PC-3 (cell line): ENCODE measurements around the gene CCDC38. TPM values are rescaled to one million over a fixed set of nuclear protein-coding genes. Genes with fewer than 3 reads are reported as not detected.
A peak's percentile ranks its signal among the peaks of the same experiment; 100 is the strongest.

Experiments used
- ATAC-seq: fragments of 200-7000 bp; cut with Tn5 transposase; 2 replicates; pipeline ENCODE4 v1.9.1; 2020; ENCODE audit warnings: mild to moderate bottlenecking, moderate library complexity
- BruUV-seq: library from RNA; stranded (reverse); fragments of 400-500 nt; replicated peaks from 2 replicates; lab custom pipeline; 2021; lab: Mats Ljungman, UMichigan
- CTCF ChIA-PET: fragments of 300-600 bp; sonication (Branson Sonifier 250); formaldehyde crosslinking; loops from one replicate; lab custom pipeline; 2022; ENCODE audit warnings: antibody characterized with exemption; lab: Charles Lee
- POLR2A ChIA-PET: fragments of 300-600 bp; sonication (Branson Sonifier 250); formaldehyde crosslinking; loops from one replicate; lab custom pipeline; 2022; ENCODE audit warnings: antibody characterized with exemption; ENCODE audit not compliant: unreplicated experiment; lab: Charles Lee
- DNase-seq: peaks from one replicate; pipeline ENCODE4 v3.0.0-alpha.2; 2015
- H2AFZ ChIP-seq: fragments of 300-600 bp; sonication (generic); 2 replicates; pipeline ENCODE4 v1.6.0; 2016; ENCODE audit warnings: antibody characterized with exemption, low read length
- H3F3A ChIP-seq: fragments of 300-600 bp; sonication (generic); one replicate; pipeline ENCODE4 v1.6.0; 2017; ENCODE audit warnings: antibody characterized with exemption, low read length, control low read depth, mild to moderate bottlenecking; ENCODE audit not compliant: unreplicated experiment
- H3K27ac ChIP-seq: fragments of 300-600 bp; sonication (generic); 2 replicates; pipeline ENCODE4 v1.5.1; 2016; ENCODE audit warnings: mild to moderate bottlenecking, low read length
- H3K27me3 ChIP-seq: fragments of 300-600 bp; sonication (generic); 2 replicates; pipeline ENCODE4 v1.6.1; 2016; ENCODE audit warnings: low read length, mixed read lengths
- H3K36me3 ChIP-seq: fragments of 300-600 bp; sonication (generic); 2 replicates; pipeline ENCODE4 v1.6.1; 2016; ENCODE audit warnings: low read depth, mixed run types, low read length, mixed read lengths
- H3K4me1 ChIP-seq: fragments of 300-600 bp; sonication (generic); 2 replicates; pipeline ENCODE4 v1.5.1; 2016; ENCODE audit warnings: low read length; ENCODE audit not compliant: insufficient read depth
- H3K4me2 ChIP-seq: fragments of 300-600 bp; sonication (generic); 2 replicates; pipeline ENCODE4 v1.6.0; 2016; ENCODE audit warnings: low read length
- H3K4me3 ChIP-seq: fragments of 300-600 bp; sonication (generic); 2 replicates; pipeline ENCODE4 v1.5.1; 2016; ENCODE audit warnings: mild to moderate bottlenecking, low read length, mixed read lengths
- H3K79me2 ChIP-seq: fragments of 300-600 bp; sonication (generic); 2 replicates; pipeline ENCODE4 v1.6.1; 2017; ENCODE audit warnings: low read length, mixed read lengths
- H3K9ac ChIP-seq: fragments of 300-600 bp; sonication (generic); 2 replicates; pipeline ENCODE4 v1.6.0; 2016; ENCODE audit warnings: mild to moderate bottlenecking, low read length
- H3K9me2 ChIP-seq: fragments of 300-600 bp; sonication (generic); replicated peaks from 2 replicates; pipeline ENCODE4 v1.6.1; 2016; ENCODE audit warnings: mixed run types, low read length, mixed read lengths
- H3K9me3 ChIP-seq: fragments of 300-600 bp; sonication (generic); 2 replicates; pipeline ENCODE4 v1.6.1; 2016; ENCODE audit warnings: low read length, mixed read lengths
- H4K20me1 ChIP-seq: fragments of 300-600 bp; sonication (generic); 2 replicates; pipeline ENCODE4 v1.6.1; 2016; ENCODE audit warnings: low read length, mixed read lengths
- EZH2 ChIP-seq: fragments of 300-600 bp; sonication (generic); IDR thresholded peaks from one replicate; pipeline ENCODE4 v1.6.1; 2017; ENCODE audit warnings: antibody characterized with exemption, mild to moderate bottlenecking, low read length; ENCODE audit not compliant: unreplicated experiment
- EZH2phosphoT487 ChIP-seq: fragments of 300-600 bp; sonication (generic); IDR thresholded peaks from 2 replicates; pipeline ENCODE4 v1.6.1; 2018; ENCODE audit warnings: mild to moderate bottlenecking, antibody characterized with exemption, low read length, borderline replicate concordance
- intact Hi-C: fragments of 100-400 bp; cut with micrococcal nuclease; formaldehyde crosslinking; loops from 2 replicates; pipeline ENCODE4 v1.9.0; 2023
- total RNA-seq: library from RNA; depleted of rRNA; stranded (reverse); fragments of >200 nt; gene quantifications from 2 replicates; pipeline ENCODE4 v1.2.3, GENCODE V29; 2014
- TF ChIP-seq, protein P1 (sequence below): fragments of 300-600 bp; sonication (generic); conservative IDR thresholded peaks from 2 replicates; pipeline ENCODE4 v1.5.1; 2017; ENCODE audit warnings: antibody characterized with exemption, low read depth, mild to moderate bottlenecking, low read length

Gene CCDC38
- total RNA-seq, 1 experiment from 2014 or later: not detected

- Histone ChIP-seq H3K4me1 (peaks cover 31% of the 10 kb centered on the region), H2AFZ (no peak overlapping the region), H3K36me3 (no peaks in the 10 kb centered on the region), H3K9me3 (no peaks in the 10 kb centered on the region), H3K4me3 (no peak overlapping the region), H3K79me2 (no peaks in the 10 kb centered on the region), H3F3A (peaks cover 11% of the 10 kb centered on the region), H3K27ac (peak overlapping the region; percentile 81), H3K27me3 (no peaks in the 10 kb centered on the region), H4K20me1 (no peaks in the 10 kb centered on the region), H3K9ac (peak overlapping the region; percentile 9; the same call in 1 of the 2 replicates), H3K9me2 (no peaks in the 10 kb centered on the region), H3K4me2 (peak overlapping the region; percentile 45)
- peak; percentile 90 for ATAC-seq
- ChIA-PET CTCF (interaction anchor here (0.7 kb wide), 1 partner anchor 498 kb away, joined by 6 read pairs; no protein-coding TSS in a partner anchor), POLR2A (interaction anchor here (0.5 kb wide), 1 partner anchor 16 kb away, joined by 4 read pairs; no protein-coding TSS in a partner anchor)
- intact Hi-C loops: no loop called here
- DNase-seq: peak; percentile 93
- no TSS peak for BruUV-seq
- TF ChIP-seq EZH2phosphoT487 (no peak), EZH2 (no peak)
- TF ChIP-seq, protein P1, sequence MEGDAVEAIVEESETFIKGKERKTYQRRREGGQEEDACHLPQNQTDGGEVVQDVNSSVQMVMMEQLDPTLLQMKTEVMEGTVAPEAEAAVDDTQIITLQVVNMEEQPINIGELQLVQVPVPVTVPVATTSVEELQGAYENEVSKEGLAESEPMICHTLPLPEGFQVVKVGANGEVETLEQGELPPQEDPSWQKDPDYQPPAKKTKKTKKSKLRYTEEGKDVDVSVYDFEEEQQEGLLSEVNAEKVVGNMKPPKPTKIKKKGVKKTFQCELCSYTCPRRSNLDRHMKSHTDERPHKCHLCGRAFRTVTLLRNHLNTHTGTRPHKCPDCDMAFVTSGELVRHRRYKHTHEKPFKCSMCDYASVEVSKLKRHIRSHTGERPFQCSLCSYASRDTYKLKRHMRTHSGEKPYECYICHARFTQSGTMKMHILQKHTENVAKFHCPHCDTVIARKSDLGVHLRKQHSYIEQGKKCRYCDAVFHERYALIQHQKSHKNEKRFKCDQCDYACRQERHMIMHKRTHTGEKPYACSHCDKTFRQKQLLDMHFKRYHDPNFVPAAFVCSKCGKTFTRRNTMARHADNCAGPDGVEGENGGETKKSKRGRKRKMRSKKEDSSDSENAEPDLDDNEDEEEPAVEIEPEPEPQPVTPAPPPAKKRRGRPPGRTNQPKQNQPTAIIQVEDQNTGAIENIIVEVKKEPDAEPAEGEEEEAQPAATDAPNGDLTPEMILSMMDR: no peak
Observed at GRCh38 chr12:95836185-95836609, 106.2 kb downstream of the CCDC38 start.

- no peaks in the 10 kb centered on the region for H4K20me1 ChIP-seq
- no peaks in the 10 kb centered on the region for H3K79me2 ChIP-seq
- DNase-seq: no peak
- H2AFZ ChIP-seq: no peak overlapping the region
- no peak for ATAC-seq
- ChIA-PET POLR2A (no interaction called here), CTCF (no interaction called here)
- no peak overlapping the region for H3K4me3 ChIP-seq
- no peaks in the 10 kb centered on the region for H3K9me3 ChIP-seq
- TF ChIP-seq EZH2 (no peak), EZH2phosphoT487 (no peak)
- TF ChIP-seq, protein P1: no peak
- H3K9ac ChIP-seq: no peak overlapping the region
- intact Hi-C loops: no loop called here
- no peaks in the 10 kb centered on the region for H3K36me3 ChIP-seq
- H3F3A ChIP-seq: peaks cover 11% of the 10 kb centered on the region
- H3K27me3 ChIP-seq: no peaks in the 10 kb centered on the region
- BruUV-seq: no TSS peak
- H3K9me2 ChIP-seq: no peaks in the 10 kb centered on the region
- no peak overlapping the region for H3K4me2 ChIP-seq
- no peak overlapping the region for H3K27ac ChIP-seq
- H3K4me1 ChIP-seq: peaks cover 33% of the 10 kb centered on the region
Observed at GRCh38 chr12:95834572-95834971, 107.8 kb downstream of the CCDC38 start.

DNA sequence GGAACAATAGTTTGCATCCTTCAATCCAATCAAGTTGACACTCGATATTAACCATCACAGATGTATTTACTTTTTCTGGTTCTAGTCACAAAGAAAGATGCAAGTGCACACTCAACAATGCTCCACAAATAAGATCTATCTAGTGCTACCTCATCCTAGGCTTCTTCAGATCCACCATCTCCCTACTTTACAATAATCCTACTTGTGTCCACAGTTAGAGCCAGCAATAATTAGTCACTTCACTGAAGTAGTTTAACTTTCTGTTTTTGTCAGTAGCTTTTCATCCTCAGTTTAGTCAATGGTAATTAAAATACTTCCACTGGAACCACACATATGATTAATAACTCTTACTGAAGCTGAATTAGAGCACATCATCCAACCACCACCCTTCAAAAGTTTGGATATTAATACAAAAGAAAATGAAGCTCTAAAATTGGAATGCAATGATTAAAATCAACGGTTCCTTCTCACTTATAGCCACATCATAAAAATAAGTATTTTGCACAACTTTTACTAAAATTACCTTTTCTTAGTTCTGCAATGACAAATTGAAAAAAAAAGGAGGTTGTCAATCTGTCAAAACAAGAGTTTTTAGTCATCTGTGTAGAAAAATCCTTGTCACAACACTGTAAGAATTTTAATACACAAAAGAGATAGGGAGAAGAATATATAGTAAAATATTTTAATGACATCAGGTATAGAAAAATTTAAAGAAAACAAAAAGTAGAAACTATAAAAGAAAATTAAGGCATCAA is 111.9 kb downstream of the CCDC38 start:
- no peaks in the 10 kb centered on the region for H3K79me2 ChIP-seq
- TF ChIP-seq EZH2phosphoT487: no peak
- TF ChIP-seq, protein P1: no peak
- TF ChIP-seq EZH2: no peak
- H3K27me3 ChIP-seq: no peaks in the 10 kb centered on the region
- H2AFZ ChIP-seq: no peak overlapping the region
- no peak overlapping the region for H3K4me2 ChIP-seq
- H3K9me2 ChIP-seq: no peaks in the 10 kb centered on the region
- no peak overlapping the region for H3K4me3 ChIP-seq
- ChIA-PET POLR2A (no interaction called here), CTCF (no interaction called here)
- no peak overlapping the region for H3K27ac ChIP-seq
- H3K36me3 ChIP-seq: no peaks in the 10 kb centered on the region
- H3K4me1 ChIP-seq: peaks cover 15% of the 10 kb centered on the region
- no peaks in the 10 kb centered on the region for H4K20me1 ChIP-seq
- ATAC-seq: no peak; the same call in 1 of the 2 replicates
- BruUV-seq: no TSS peak
- no peak overlapping the region for H3K9ac ChIP-seq
- H3F3A ChIP-seq: peaks cover 2% of the 10 kb centered on the region
- intact Hi-C loops: no loop called here
- H3K9me3 ChIP-seq: no peaks in the 10 kb centered on the region
- no peak for DNase-seq
